KMS-11 (cell line): Measurements from ENCODE around the gene LIMK1.
"Not testable (repeated sequence)": the region's sequence is repeated elsewhere in the genome, so short reads cannot be mapped to it uniquely, and the experiment has no call there.

ENCODE experiments used
- H2AFZ ChIP-seq: fragments of 200-600 bp; sonication (generic); 2 replicates; pipeline ENCODE4 v1.6.1; 2016; ENCODE audit warnings: antibody characterized with exemption, mixed run types, low read depth
- H3K27ac ChIP-seq: fragments of 200-600 bp; sonication (generic); 2 replicates; pipeline ENCODE4 v1.6.1; 2016; ENCODE audit warnings: mild to moderate bottlenecking, mixed run types
- H3K27me3 ChIP-seq: fragments of 200-600 bp; sonication (generic); 2 replicates; pipeline ENCODE4 v1.6.1; 2017; ENCODE audit warnings: mild to moderate bottlenecking, low read depth, mixed run types, moderate library complexity; ENCODE audit not compliant: insufficient read depth
- H3K36me3 ChIP-seq: fragments of 200-600 bp; sonication (generic); 2 replicates; pipeline ENCODE4 v1.6.1; 2017; ENCODE audit warnings: mild to moderate bottlenecking, mixed run types; ENCODE audit not compliant: insufficient read depth
- H3K4me1 ChIP-seq: fragments of 200-600 bp; sonication (generic); 2 replicates; pipeline ENCODE4 v1.6.1; 2016; ENCODE audit warnings: mild to moderate bottlenecking, low read depth, mixed run types; ENCODE audit not compliant: poor library complexity, severe bottlenecking
- H3K4me2 ChIP-seq: fragments of 200-600 bp; sonication (generic); 2 replicates; pipeline ENCODE4 v1.7.0; 2016; ENCODE audit warnings: mild to moderate bottlenecking, mixed run types
- H3K4me3 ChIP-seq: fragments of 200-600 bp; sonication (generic); IDR thresholded peaks from 2 replicates; pipeline ENCODE4 v1.6.1; 2017; ENCODE audit warnings: low read depth, low read length, mixed read lengths; ENCODE audit not compliant: insufficient read depth
- H3K79me2 ChIP-seq: fragments of 200-600 bp; sonication (generic); 2 replicates; pipeline ENCODE4 v1.6.1; 2016; ENCODE audit warnings: low read depth, mixed run types; ENCODE audit not compliant: insufficient read depth
- H3K9ac ChIP-seq: fragments of 200-600 bp; sonication (generic); 2 replicates; pipeline ENCODE4 v1.6.1; 2016; ENCODE audit warnings: mild to moderate bottlenecking, mixed run types
- H4K20me1 ChIP-seq: fragments of 200-600 bp; sonication (generic); 2 replicates; pipeline ENCODE4 v1.6.1; 2016; ENCODE audit warnings: mild to moderate bottlenecking, mixed run types; ENCODE audit not compliant: insufficient read depth
- TF ChIP-seq, protein P1 (sequence below): fragments of 200-600 bp; sonication (generic); conservative IDR thresholded peaks from 2 replicates; pipeline ENCODE4 v1.6.1; 2017; ENCODE audit warnings: low read depth, mild to moderate bottlenecking, antibody characterized with exemption, low read length, moderate library complexity, mixed read lengths

The LIMK1 gene

DNA sequence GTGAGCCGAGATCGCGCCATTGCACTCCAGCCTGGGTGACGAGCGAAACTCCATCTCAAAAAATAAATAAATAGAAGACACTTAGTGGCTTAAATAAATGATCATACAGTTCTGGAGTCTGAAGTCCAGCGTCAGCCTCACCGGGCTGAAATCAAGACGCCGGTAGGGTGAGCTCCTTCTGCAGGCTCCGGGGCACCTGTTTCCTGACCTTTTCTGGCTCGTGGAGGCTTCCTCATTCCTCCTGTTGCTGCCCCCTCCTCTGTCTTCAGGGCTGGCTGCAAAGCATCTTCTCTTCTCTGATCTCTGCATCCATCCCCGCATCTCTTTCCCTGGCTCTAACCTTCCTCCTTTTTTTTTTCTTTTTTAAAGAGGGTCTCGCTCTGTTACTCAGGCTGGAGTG, 32.8 kb downstream of the LIMK1 start:
- no peaks in the 10 kb centered on the region for H3K27me3 ChIP-seq
- H3K27ac ChIP-seq, result no peak overlapping the region
- no peaks in the 10 kb centered on the region for H3K36me3 ChIP-seq
- no peak overlapping the region for H3K4me3 ChIP-seq
- H4K20me1 ChIP-seq, result no peaks in the 10 kb centered on the region
- no peak overlapping the region for H2AFZ ChIP-seq
- no peak overlapping the region for H3K4me2 ChIP-seq
- TF ChIP-seq, protein P1, sequence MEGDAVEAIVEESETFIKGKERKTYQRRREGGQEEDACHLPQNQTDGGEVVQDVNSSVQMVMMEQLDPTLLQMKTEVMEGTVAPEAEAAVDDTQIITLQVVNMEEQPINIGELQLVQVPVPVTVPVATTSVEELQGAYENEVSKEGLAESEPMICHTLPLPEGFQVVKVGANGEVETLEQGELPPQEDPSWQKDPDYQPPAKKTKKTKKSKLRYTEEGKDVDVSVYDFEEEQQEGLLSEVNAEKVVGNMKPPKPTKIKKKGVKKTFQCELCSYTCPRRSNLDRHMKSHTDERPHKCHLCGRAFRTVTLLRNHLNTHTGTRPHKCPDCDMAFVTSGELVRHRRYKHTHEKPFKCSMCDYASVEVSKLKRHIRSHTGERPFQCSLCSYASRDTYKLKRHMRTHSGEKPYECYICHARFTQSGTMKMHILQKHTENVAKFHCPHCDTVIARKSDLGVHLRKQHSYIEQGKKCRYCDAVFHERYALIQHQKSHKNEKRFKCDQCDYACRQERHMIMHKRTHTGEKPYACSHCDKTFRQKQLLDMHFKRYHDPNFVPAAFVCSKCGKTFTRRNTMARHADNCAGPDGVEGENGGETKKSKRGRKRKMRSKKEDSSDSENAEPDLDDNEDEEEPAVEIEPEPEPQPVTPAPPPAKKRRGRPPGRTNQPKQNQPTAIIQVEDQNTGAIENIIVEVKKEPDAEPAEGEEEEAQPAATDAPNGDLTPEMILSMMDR, result no peak
- no peaks in the 10 kb centered on the region for H3K79me2 ChIP-seq
- H3K9ac ChIP-seq, result no peak overlapping the region
- H3K4me1 ChIP-seq, result no peaks in the 10 kb centered on the region

DNA sequence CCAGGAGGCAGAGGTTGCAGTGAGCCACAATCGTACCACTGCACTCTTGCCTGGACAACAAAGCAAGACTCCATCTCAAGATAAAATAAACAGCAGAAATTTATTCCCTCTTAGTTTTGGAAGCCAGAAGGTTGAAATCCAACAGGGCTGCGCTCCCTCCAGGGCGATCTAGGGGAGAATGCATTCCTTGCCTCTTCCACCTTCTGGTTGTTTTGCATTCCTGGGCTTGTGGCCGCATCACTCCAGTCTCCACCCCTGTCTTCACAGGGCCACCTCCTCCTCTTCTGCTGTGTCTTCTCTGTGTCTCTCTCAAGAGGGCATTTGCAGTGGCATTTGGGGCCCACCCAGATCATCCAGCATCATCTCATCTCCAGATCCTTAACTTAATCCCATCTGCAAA, 36.2 kb downstream of the LIMK1 start:
- H4K20me1 ChIP-seq, result no peaks in the 10 kb centered on the region
- no peak overlapping the region for H3K4me2 ChIP-seq
- no peak overlapping the region for H2AFZ ChIP-seq
- H3K27ac ChIP-seq, result no peak overlapping the region
- no peaks in the 10 kb centered on the region for H3K79me2 ChIP-seq
- H3K4me1 ChIP-seq, result no peaks in the 10 kb centered on the region
- no peak overlapping the region for H3K4me3 ChIP-seq
- H3K27me3 ChIP-seq, result no peaks in the 10 kb centered on the region
- no peaks in the 10 kb centered on the region for H3K36me3 ChIP-seq
- TF ChIP-seq, protein P1, result no peak
- no peak overlapping the region for H3K9ac ChIP-seq

DNA sequence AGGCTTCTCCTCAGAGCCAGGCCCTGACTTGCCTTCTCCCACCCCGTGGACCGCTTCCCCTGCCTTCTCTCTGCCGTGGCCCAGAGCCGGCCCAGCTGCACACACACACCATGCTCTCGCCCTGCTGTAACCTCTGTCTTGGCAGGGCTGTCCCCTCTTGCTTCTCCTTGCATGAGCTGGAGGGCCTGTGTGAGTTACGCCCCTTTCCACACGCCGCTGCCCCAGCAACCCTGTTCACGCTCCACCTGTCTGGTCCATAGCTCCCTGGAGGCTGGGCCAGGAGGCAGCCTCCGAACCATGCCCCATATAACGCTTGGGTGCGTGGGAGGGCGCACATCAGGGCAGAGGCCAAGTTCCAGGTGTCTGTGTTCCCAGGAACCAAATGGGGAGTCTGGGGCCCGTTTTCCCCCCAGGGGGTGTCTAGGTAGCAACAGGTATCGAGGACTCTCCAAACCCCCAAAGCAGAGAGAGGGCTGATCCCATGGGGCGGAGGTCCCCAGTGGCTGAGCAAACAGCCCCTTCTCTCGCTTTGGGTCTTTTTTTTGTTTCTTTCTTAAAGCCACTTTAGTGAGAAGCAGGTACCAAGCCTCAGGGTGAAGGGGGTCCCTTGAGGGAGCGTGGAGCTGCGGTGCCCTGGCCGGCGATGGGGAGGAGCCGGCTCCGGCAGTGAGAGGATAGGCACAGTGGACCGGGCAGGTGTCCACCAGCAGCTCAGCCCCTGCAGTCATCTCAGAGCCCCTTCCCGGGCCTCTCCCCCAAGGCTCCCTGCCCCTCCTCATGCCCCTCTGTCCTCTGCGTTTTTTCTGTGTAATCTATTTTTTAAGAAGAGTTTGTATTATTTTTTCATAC, 38.0 kb downstream of the LIMK1 start:
- H3K36me3 ChIP-seq, result no peaks in the 10 kb centered on the region
- H2AFZ ChIP-seq, result no peak overlapping the region
- no peaks in the 10 kb centered on the region for H3K79me2 ChIP-seq
- H3K27ac ChIP-seq, result no peak overlapping the region
- TF ChIP-seq, protein P1, result no peak
- no peak overlapping the region for H3K9ac ChIP-seq
- no peaks in the 10 kb centered on the region for H3K4me1 ChIP-seq
- H4K20me1 ChIP-seq, result no peaks in the 10 kb centered on the region
- H3K27me3 ChIP-seq, result no peaks in the 10 kb centered on the region
- H3K4me3 ChIP-seq, result no peak overlapping the region
- H3K4me2 ChIP-seq, result no peak overlapping the region

DNA sequence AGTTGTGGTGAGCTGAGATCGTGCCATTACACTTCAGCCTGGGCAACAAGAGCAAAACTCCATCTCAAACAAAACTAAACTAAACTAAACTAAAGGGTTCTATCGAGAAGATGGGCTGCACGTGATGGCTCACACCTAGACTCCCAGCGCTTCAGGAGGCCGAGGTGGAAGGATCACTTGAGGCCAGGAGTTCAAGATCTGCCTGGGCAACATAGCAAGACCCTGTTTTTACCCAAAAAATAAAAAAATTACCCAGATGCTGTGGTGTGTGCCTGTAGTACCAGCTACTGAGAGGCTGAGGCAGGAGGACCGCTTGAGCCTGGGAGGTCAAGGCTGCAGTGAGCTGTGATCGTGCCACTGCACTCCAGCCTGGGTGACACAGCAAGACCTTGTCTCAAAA, 40.3 kb downstream of the LIMK1 start:
- H4K20me1 ChIP-seq, H3K9ac ChIP-seq, H3K4me2 ChIP-seq, H3K27ac ChIP-seq, H3K36me3 ChIP-seq, H2AFZ ChIP-seq, H3K4me1 ChIP-seq, H3K27me3 ChIP-seq, H3K79me2 ChIP-seq, H3K4me3 ChIP-seq: not testable (repeated sequence)

DNA sequence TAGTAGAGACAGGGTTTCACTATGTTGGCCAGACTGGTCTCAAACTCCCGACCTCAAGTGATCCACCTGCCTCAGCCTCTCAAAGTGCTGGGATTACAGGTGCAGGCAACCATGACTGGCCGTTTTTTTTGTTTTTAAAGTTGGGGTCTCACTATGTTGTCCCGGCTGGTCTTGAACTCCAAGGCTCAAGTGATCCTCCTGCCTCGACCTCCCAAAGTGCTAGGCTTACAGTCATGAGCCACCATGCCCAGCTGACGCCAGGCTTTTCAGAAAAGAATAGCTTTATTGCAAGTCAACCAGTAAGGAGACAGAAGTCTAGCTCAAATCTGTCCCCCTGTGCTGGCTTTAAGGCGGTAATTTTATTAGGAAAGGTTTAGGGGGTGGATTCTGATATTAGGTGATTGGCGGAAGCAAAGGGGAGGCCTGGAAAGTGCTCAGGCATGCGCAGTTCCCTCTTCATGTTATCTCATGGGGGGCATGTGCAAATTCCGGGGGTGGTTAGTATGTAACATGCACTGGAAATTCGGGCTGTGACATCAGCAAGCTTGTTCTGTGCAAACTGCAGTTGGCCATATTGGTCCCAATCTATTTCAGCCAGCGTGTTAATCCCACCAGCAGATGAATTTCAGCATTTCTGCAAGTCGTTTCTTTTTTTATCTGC, 42.7 kb downstream of the LIMK1 start:
- no peak overlapping the region for H3K4me3 ChIP-seq
- no peaks in the 10 kb centered on the region for H3K36me3 ChIP-seq
- no peaks in the 10 kb centered on the region for H3K4me1 ChIP-seq
- no peak overlapping the region for H3K27ac ChIP-seq
- H3K9ac ChIP-seq, result no peak overlapping the region
- no peaks in the 10 kb centered on the region for H3K27me3 ChIP-seq
- TF ChIP-seq, protein P1, result no peak
- no peak overlapping the region for H3K4me2 ChIP-seq
- H3K79me2 ChIP-seq, result no peaks in the 10 kb centered on the region
- H4K20me1 ChIP-seq, result no peaks in the 10 kb centered on the region
- no peak overlapping the region for H2AFZ ChIP-seq
